HEK293 (cell line): ENCODE measurements around the gene NAV3.

ENCODE experiments used
- CTCF ChIP-seq: fragments of 450-650 bp; formaldehyde crosslinking; IDR thresholded peaks from 2 replicates; pipeline ENCODE4 v1.5.1; 2016; ENCODE audit warnings: missing biosample characterization, missing genetic modification characterization
- KLF1 ChIP-seq: fragments of 450-650 bp; formaldehyde crosslinking; IDR thresholded peaks from 2 replicates; pipeline ENCODE4 v1.5.1; 2016; ENCODE audit warnings: missing biosample characterization, missing genetic modification characterization
- REST ChIP-seq: fragments of 450-650 bp; formaldehyde crosslinking; IDR thresholded peaks from 2 replicates; pipeline ENCODE4 v1.5.1; 2016; ENCODE audit warnings: missing biosample characterization, missing genetic modification characterization
- SCRT2 ChIP-seq: fragments of 450-650 bp; formaldehyde crosslinking; IDR thresholded peaks from 2 replicates; pipeline ENCODE4 v1.5.1; 2016; ENCODE audit warnings: missing biosample characterization, missing genetic modification characterization
- ZBTB26 ChIP-seq: fragments of 450-650 bp; formaldehyde crosslinking; optimal IDR thresholded peaks from 2 replicates; pipeline ENCODE3; 2016; ENCODE audit warnings: missing biosample characterization, mild to moderate bottlenecking, missing genetic modification characterization
- ZNF121 ChIP-seq: fragments of 450-650 bp; formaldehyde crosslinking; IDR thresholded peaks from 2 replicates; pipeline ENCODE4 v1.5.1; 2016; ENCODE audit warnings: missing biosample characterization, missing genetic modification characterization
- ZNF302 ChIP-seq: fragments of 450-650 bp; formaldehyde crosslinking; IDR thresholded peaks from 2 replicates; pipeline ENCODE4 v1.5.1; 2016; ENCODE audit warnings: missing biosample characterization, missing genetic modification characterization, low read depth
- ZNF558 ChIP-seq: fragments of 450-650 bp; formaldehyde crosslinking; IDR thresholded peaks from 2 replicates; pipeline ENCODE4 v1.5.1; 2016; ENCODE audit warnings: missing biosample characterization, missing genetic modification characterization
- ZNF580 ChIP-seq: fragments of 450-650 bp; formaldehyde crosslinking; IDR thresholded peaks from 2 replicates; pipeline ENCODE4 v1.5.1; 2016; ENCODE audit warnings: missing biosample characterization, missing genetic modification characterization
- ZNF624 ChIP-seq: fragments of 450-650 bp; formaldehyde crosslinking; IDR thresholded peaks from 2 replicates; pipeline ENCODE4 v1.5.1; 2017; ENCODE audit warnings: missing biosample characterization, missing genetic modification characterization
- ZNF660 ChIP-seq: fragments of 450-650 bp; IDR thresholded peaks from 2 replicates; pipeline ENCODE4 v1.5.1; 2018; ENCODE audit warnings: missing biosample characterization, mild to moderate bottlenecking, missing genetic modification characterization

- TF ChIP-seq ZNF660 (tag by site-specific recombination) (no peak), ZNF624 (tag by site-specific recombination) (no peak), CTCF (no peak), ZNF302 (no peak), SCRT2 (tag by site-specific recombination) (no peak), ZNF121 (tag by site-specific recombination) (no peak), ZBTB26 (tag by site-specific recombination) (no peak), ZNF558 (tag by site-specific recombination) (no peak), ZNF580 (no peak), KLF1 (tag by site-specific recombination) (no peak), REST (no peak)
These were observed 203.3 kb downstream of the NAV3 start for GRCh38 chr12:78034025-78034424.
